Stimulated activated CD8-positive, alpha-beta memory T cell treated with anti-CD3 and anti-CD28 coated beads, Interleukin-15, amount 100 ng/mL, for 48 hours (primary cell): ENCODE data around the gene TMEM171.

ENCODE experiments used
- DNase-seq, 2 donors: peaks; one replicate each; pipeline ENCODE4 v3.0.0-alpha.2; 2020; ENCODE audit warnings: low read depth in 2 of 2

The TMEM171 gene

DNA sequence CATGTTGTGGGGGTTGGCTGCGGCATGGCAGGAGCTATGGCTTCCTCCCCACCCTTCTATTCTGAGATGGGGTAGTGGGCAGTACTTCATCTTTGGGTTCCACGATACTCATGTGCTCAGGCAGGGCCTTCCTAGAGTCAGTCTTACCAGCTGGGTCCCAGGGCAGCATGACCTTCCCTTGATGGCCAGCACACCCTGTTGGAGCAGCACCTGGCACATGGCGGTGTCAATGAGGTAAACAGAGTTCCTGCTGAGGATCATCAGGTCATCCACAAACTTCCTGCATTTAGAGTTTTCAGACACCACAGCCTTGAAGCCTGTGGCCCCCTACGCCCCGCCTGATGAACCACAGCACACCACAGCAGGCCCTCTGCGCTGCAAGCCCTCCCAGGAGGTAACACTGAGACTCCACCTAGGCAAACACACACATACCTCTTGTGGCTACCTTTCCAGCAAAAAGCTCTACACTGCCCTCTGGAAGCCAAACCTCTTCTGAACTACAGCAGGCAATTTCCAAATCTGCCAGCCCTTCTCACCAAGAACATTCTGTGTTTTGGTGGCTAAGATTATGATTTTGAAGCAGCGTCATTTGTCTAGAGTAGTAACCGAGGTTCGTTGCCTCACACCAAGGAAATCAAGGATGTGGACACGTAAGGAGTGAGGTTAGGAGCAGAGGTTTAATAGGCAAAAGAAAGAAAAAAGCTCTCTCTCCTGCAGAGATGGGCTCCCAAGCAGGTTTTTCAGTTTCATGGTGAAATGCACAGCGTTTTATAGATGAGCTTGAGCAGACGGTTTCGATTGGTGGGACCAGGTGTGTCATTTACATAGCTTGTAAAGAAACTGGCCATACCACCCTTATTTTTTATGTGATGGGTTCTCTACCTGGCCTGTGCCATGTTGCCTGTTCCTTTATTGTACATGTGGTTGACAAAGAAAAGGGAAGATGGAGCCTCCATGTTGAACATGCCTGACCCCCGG lies 32.3 kb downstream of the TMEM171 start:
- no peak for DNase-seq

DNA sequence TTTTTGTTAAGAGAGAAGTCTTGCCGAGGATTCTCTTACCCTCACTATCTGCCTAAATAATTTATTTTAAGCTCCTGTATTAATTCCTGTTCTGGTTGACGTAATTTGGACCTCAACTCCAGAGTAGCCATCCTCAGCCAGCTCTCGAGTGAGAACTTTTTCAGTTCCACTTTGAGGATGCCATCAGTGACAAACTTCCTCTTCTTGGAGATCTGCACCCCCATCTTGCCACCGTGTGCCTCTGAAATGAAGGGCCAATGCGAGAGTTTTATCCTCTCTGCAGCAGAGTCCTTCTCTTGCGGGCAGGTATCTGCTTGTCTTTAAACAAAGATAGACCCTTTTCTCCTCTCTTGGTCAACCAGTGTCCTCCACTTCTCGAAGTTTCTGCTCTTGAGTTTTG lies 33.1 kb downstream of the TMEM171 start:
- DNase-seq = no peak

DNA sequence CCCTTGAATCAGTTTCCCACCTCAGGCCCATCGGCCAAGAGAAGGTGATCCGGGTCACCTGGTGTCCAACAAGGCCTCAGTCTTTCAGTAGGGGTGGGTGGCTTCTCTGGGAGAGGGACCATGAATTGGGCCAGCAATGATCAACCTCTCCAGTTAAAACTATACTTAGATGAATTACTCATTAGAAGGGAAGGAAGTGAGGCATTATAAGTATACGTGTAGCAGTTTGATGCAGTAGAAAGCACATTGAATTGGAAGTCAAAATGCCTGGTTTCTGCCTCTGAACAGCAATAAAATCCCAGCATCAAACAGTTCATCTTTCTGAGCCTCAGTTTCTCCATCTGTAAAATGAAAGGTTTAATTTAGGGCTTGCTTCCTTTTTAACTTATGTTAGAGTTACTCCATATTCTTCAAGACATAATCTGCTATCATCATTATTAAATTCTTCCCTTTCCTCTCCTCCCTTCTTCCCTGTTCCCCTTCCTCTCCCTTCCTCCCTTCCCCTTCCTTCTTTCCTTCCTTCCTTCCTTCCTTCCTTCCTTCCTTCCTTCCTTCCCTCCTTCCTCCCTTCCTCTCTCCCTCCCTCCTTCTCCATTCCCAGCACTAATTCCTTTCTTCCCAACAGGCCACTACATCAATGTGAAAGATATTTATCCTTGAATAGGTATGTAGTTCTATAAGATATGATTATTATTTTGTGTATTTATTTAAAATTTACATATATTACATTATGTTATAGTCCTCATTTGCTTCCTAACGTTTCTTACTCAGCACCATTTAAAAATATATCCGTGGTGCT lies 34.0 kb downstream of the TMEM171 start:
- DNase-seq = no peak

DNA sequence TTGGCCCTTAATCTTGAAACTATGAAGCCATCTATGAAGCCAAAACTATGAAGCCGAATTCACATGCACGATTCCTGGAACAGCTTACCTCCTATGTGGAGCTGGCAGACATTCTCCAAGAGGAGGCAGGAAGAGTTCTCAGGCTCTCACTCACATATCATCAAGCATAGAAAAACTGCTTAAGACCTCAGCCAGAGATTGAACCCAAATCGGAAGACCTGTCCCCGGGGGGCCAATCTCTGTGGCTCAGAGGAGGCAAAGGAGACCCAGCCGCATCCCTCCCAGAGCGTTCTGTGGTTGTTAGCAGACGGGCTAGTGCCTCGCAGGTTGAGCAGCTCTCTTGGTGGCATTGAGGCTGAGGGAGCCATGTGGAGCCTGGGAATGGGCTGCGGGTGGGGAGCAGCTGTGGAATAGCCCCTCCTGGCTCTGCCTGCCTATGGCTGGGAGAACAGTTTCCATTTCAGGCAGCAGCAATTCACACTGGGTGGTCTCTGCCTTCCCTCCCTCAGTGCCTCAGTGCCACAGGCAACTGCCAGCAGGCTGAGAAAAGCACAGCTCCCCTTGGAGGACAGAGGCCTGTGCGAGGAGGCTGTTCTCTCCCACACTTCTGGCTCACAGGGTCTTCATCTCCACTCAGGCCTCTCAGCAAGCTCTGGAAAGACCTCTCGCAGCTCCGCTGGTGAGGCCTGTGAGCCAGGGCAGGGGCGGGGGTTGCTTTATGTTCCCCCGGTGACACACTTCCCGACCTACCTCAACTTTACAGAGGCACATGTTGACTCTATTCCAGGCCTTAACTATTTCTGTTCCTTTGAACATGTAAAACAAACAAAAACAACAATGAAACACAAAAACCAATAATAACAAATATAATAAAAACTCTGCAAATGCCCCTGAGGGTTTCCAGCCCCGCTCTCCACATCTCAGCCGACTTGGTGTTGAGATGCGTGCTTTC lies 35.2 kb downstream of the TMEM171 start:
- no peak for DNase-seq

DNA sequence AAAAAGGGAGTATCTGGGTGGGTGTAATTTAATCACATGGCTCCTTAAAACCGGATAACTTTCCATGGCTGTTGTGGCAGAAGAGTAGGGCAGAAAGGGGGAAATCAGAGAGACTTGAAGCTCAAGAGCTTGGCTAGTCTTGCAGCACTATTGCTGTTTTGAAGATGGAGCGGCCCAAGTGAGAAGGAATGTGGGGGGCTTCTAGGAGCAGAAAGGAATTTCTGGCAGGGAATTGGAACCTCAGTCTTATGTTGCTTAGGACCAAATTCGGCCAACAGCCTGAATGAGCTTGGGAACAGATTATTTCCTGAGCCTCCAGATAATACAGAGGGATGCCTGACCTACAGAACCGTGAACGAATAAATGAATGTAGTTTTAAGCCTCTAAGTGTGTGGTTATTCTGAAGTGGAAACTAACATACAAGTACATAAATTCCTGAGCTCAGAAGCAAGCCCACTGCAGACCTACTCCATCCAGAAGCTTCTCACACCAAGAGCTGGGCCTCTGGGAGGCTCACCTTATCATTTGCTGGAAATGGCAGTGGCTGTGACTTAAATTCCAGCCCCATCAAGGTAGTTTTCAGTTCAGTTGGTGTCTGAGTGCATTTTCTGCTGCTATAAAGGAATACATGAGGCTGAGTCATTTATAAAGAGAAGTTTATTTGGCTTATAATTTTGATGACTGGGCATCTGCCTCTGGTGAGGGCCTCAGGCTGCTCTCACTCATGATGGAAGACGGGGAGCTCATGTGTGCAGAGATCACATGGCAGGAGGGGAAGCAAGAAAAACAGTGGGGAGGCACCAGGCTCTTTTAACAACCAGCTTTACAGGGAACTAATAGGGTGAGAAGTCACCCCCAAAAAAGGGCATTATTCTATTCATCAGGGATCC lies 37.3 kb downstream of the TMEM171 start:
- no peak for DNase-seq

DNA sequence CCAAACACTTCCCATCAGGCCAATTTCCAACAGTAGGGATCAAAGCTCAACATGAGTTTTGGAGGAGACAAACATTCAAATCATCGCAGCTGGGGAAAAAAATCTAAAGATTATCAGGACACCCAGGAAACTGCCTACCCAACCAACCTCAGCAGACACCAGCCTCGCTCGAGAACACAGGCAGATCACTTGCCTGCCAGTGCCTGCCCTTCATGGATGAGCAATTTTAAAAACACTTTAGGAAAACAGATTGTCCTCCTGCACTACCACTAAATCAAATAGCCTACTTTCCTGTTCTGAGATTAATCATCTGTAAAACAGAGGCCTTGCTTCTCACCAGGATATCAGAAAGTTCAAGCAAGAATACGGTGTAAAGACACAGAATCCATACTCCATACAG lies 37.9 kb downstream of the TMEM171 start:
- DNase-seq = no peak

DNA sequence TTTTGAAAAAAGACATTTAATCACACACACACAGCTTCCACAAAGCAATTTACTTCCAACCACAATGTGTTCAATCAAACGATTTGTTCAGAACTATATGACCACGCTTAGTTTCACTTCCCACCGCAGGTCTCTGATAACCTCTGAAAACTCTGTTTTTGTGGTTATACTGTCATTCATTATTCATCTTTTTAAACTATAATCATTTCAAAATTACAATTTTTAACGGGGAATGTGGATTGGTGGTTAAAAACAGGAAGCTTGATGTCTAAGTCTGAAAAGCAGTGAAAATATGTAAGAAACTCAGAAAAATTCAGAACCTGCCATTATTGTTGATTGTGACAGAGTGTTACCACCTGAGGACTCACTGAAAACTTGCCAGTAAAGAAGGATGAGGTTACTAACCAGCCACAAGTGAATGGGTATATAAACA lies 39.9 kb downstream of the TMEM171 start:
- peak; percentile 49 to 59 for DNase-seq

DNA sequence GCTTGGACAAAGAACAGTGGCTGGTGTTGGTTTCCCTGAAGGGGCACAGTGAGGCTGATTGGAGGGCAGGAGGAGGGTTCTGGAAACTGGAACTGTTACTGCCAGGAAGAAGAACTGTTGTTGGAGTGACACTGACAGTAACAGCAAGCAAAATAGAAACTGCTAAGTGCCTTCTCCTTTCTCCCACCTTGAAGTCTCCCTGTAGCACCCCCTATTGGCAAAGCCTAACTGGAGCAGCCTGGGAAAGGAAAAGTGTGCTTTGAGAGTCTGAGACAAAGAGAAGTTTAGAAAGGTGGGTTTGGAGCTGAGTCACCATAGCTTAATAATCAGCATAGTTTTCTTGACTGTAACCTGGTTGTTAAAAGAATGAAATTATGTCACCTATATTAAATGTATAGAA lies 50.1 kb downstream of the TMEM171 start:
- no peak for DNase-seq

DNA sequence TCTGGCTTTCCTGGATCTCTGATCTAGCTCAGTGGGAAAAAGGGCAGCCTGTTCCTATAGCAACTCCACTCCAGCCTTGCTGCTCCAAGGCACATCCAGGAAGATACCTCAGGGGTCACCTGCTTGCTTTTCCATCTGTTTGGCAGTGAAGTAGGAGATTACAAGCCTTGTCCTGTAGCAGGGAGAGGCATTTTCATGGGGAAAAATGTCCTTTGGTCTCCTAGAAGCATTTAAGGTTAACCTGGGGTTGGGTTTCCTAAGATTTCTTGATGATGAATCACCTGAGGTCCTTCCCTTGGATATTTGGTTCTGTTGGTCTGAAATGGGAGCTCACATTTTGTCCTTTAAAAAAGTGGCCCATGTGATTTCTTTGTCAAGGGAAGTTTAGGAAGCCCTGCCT lies 51.1 kb downstream of the TMEM171 start:
- DNase-seq = no peak

DNA sequence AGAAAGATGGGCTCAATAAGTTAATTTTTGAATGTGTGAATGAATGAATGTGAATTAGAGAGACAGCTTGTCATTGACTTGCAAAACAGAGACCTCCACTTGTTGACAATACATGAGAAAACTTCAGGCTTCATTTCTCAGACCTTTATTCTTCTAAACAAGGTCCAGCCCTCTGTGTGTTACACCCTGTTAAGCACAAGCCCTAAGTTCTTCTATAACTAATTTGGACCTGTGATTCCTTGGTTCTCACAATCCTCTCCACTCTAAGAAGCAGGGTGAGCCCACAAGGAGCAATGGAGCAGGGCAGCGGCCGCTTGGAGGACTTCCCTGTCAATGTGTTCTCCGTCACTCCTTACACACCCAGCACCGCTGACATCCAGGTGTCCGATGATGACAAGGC lies 52.6 kb downstream of the TMEM171 start, which contains the start of gene TMEM174:
Gene TMEM174 (plus strand): TSS at position 243 of the 400 bp plus-strand sequence. CDS start 51 bp downstream, at position 294.
- DNase-seq = no peak

DNA sequence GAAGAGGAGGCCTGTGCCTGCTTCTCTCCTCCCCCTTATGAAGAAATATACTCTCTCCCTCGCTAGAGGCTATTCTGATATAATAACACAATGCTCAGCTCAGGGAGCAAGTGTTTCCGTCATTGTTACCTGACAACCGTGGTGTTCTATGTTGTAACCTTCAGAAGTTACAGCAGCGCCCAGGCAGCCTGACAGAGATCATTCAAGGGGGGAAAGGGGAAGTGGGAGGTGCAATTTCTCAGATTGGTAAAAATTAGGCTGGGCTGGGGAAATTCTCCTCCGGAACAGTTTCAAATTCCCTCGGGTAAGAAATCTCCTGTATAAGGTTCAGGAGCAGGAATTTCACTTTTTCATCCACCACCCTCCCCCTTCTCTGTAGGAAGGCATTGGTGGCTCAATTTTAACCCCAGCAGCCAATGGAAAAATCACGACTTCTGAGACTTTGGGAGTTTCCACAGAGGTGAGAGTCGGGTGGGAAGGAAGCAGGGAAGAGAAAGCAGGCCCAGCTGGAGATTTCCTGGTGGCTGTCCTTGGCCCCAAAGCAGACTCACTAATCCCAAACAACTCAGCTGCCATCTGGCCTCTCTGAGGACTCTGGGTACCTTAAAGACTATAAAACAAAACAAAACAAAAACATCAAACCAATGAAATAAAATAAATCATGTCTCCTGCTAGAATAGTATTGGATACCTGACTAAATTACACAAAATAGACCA lies 53.9 kb downstream of the TMEM171 start:
- DNase-seq = no peak

DNA sequence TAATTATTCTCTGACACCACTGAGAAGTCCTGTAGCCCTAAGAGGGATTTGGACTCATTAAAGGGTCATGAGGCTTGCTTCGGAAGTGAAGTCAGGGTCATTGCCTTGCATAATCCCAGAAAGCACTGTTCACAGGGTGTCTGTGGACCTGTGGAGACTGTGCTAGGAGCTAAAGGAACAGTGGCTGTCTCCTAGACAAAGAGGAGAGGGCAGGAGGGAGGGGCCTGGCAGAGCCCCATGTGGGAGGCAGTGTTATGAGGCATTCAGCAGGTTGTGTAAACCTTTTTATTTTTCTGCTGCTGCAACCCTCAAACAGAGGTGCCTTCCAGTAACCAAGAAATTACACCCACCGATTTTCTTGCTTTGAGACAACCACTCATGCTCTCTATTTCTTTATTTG lies 55.9 kb downstream of the TMEM171 start:
- DNase-seq = no peak

DNA sequence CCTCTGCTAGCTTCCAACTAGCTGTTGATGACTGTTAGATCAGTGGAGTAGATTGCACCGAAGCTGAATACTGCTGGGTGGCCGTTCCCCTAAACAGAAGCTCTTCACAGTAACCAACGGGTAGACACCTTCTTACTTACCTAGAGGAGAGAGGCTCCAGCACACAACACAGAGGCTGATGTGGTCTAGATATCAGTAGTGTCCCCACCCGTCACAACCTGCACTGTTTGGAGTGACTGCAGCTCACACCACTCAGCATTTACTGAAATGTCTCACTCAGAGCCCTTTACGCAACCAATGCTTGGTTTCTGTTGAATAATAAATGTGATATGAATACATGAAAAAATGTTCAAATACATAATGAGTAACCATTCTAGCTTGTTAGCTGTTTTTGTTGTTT lies 57.9 kb downstream of the TMEM171 start:
- DNase-seq = no peak

DNA sequence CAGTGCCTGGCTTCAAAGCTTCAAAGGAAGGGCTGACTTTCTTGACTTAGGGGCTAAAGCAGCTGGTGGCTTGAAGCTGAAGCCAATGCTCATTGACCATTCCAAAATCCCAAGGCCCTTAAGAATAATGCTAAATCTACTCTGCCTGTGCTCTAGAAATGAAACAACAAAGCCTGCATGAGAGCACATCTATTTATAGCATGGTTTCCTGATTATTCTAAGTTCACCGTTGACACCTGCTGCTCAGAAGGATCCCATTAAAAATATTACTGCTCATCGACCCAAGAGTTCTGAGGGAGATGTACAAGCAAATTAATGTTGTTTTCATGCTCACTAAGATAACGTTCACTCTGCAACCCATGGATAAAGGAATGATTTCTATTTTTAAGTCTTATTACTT lies 59.4 kb downstream of the TMEM171 start:
- no peak for DNase-seq

DNA sequence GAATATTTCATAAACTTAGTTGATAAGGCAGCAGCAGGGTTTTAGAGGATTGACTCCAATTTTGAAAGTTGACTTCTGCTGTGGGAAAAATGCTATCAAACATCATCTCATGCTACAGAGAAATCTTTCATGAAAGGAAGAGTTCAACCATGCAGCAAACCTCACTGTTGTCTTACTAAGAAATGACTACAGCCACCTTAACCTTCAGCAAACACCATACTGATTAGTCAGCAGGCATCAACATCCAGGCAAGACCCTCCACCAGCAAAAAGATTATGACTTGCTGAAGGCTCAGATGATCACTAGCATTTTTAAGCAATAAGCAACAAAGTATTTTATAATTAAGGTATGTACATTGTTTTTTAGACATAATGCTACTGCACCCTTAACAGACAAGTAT lies 60.2 kb downstream of the TMEM171 start:
- no peak for DNase-seq
